HG02884 (cell line): ENCODE results near the gene CLMN.

Source experiments
- ATAC-seq: cut with Tn5 transposase; IDR thresholded peaks from one replicate; pipeline ENCODE4 v1.9.1; 2021; ENCODE audit warnings: mild to moderate bottlenecking, moderate library complexity; ENCODE audit not compliant: unreplicated experiment

Gene CLMN

DNA sequence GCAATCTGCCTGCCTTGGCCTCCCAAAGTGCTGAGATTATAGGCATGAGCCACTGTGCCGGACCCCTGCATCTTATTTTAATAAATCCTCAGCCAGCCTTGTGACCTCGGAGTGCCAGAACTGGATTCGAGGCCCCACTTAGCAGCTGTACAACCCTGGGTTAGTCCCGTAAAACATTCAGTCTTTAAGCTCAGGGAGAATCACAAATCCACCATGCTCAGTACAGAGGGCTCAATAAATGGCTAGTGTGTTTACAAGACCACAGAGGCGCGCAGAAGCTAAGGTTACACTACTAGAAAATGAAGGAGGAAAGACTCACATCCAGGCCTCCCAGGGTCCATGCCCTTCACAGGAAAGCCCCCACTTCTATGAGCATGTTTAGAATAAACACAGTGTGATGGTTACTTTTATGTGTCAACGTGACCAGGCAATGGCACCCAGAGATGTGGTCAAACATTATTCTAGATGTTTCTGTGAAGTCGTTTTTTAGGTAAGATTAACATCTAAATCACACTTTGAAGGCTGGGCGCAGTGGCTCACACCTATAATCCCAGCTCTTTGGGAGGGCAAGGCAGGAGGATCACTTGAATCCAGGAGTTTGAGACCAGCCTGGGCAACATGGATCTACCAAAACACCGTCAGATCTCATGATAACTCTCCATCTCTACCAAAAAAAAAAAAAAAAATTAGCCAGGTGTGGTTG, 55.3 kb downstream of the CLMN start:
- no peak for ATAC-seq

- ATAC-seq, result no peak
Observed at GRCh38 chr14:95263527-95264231, 56.0 kb downstream of the CLMN start.

DNA sequence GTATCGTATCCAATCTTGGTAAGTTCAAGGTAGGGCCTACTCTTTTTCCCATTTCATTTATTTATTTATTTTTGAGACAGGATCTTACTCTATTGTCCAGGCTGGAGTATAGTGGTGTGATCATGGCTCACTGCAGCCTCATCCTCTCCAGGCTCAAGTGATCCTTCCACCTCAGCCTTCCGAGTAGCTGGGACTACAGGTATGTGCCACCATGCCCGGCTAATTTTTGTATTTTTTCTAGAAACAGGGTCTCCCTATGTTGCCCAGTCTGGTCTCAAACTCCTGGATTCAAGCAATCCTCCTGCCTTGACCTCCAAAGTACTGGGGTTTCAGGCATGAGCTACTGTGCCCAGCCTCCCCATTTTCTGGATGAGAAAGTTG, 57.2 kb downstream of the CLMN start:
- ATAC-seq, result no peak

GRCh38 chr14:95261616-95262510, 57.8 kb downstream of the CLMN start:
- ATAC-seq, result no peak

GRCh38 chr14:95260537-95261361, 59.0 kb downstream of the CLMN start:
- ATAC-seq, result no peak

DNA sequence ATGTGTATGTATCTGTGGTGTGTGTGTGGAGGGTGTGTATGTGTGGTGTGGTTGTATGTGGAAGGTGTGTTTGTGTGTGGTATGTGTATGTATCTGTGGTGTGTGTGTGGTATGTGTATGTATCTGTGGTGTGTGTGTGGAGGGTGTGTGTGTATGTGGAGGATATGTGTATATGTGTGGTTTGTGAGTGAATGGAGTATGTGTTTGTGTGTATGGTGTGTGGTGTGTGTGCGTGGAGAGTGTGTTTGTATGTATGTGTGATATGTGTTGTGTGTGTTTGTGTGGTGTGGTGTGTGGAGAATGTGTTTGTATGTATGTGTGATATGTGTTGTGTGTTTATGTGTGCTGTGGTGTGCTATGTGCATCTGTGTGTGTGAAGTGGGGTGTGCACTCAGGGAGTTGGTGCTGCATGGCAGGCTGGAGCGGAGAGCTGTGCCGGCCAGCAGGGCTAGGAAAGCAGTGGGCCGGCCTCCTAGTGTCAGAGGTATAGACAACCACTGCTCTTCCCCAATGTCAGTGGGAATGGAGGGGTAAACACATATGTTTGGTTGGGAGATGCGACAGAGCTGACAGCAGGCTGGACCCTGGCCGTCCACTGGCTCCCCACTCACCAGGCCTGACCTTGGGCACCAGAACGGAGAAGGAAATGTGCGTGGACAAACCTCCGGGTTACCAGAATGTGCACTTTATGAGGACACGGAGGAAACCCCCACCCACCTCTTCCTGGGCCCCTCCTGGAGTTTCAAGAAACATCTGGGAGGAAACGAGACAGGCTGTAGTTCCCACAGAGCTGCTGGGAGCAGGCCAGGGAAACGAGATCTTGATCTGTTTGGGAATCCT, 60.7 kb downstream of the CLMN start:
- no peak for ATAC-seq

DNA sequence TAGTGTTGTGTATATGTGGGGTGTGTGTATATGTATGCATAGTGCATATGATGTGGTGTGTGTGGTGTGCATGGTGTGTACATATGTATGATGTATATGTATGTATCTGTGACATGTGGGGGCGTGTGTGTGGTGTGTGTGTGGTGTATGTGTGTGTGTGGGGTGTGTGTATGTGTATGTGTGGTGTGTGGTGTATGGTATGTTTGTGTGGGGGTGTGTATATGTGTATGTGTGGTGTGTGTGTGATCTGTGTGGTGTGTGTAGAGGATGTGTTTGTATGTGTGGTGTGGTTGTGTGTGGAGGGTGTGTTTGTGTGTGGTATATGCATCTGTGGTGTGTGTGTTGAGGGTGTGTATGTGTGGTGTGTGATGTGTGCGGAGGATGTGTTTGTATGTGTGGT, 61.6 kb downstream of the CLMN start:
- ATAC-seq, result no peak

- ATAC-seq, result no peak
Observed at GRCh38 chr14:95257521-95257920, 62.2 kb downstream of the CLMN start.

DNA sequence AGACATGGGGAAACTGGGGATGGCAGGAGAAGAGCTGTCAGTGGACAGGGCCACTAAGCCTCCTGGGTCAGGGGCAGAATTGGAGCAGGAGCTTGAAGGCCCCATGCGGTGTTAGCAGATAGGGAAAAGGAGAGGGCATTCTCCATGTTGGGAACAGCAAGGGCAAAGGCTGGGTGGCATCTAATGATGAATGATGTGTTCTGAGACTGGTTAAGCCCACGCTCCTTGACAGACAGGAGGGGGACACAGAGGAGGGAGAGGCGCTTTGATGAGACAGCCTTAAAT, 63.0 kb downstream of the CLMN start:
- ATAC-seq, result no peak

- ATAC-seq, result no peak
Observed at GRCh38 chr14:95256002-95256775, 63.5 kb downstream of the CLMN start.

- no peak for ATAC-seq
Observed at GRCh38 chr14:95255487-95255886, 64.2 kb downstream of the CLMN start.

DNA sequence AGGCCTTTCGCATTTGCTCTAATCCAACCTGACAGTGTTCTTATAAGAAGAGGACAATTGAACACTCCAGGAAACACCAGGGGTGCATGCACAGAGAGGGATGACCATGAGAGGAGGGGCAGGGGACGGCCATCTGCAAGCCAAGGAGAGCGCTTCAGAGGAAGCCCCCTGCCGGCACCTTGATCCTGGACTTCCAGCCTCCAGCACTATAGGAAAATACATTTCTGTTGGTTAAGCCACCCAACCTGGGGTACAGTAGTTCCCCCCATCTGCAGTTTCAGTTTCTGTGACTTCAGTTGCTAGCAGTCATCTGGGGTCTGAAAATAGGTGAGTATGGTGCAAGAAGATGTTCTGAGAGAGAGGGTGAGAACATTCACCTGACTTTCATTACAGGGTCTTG, 64.7 kb downstream of the CLMN start:
- no peak for ATAC-seq

DNA sequence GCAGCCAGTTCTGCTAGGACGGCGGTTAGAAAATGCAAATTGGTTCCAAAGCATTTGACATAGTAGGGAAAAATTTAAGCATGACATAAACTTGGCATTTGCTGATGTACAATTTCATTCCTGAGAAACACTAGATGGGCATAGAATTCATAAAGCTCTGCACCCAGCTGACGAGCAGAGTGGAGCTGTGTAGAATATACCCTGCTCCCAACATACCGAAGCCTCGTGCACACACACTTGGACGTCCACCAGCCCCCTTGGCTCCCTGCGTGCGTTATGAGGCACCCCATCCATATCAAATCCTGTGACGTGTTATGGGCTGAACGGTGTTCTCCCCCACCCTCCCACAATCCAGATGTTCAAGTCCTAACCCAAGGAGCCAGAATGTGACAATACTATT, 65.4 kb downstream of the CLMN start:
- no peak for ATAC-seq

GRCh38 chr14:95253039-95253630, 66.6 kb downstream of the CLMN start:
- no peak for ATAC-seq

DNA sequence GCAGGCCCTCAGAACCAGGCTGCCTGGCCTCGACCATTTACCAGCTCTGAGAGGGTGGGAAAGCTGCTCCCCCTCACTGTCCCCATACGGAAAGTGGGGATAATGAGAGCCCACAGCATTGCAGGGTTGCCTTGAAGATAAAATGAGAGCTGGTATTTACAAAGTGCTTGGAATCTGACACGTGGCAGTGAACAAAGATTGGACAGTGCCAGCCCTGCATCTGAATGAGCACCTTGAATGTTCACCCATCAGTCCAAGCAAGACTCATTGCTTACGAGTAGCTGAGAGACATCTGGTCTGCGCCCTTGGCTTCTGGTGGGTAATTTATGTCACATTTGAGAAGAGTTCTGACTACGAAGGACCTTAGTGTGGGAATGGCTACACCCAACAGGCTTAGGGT, 67.5 kb downstream of the CLMN start:
- no peak for ATAC-seq

- no peak for ATAC-seq
Observed at GRCh38 chr14:95250936-95251335, 68.8 kb downstream of the CLMN start.

GRCh38 chr14:95250140-95250769, 69.5 kb downstream of the CLMN start:
- no peak for ATAC-seq

DNA sequence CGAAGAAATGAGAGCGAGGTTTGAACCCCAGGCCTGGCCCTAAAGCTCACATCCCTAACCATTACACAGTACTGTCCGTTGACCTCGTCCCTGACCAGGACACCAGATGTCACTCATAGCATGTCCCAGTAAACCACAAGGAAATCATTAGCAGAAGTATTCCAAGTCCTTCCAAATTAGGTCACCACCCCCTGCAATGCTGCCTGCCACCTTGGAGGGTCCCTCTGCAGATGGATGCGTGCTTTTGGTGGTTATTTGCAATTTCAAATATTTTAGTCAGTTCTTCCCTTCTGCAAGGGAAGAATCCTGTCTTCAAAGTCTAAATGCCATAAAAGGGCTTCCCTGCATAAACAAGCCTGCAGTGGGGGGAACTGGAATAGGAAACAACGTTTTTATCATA, 71.3 kb downstream of the CLMN start:
- no peak for ATAC-seq

DNA sequence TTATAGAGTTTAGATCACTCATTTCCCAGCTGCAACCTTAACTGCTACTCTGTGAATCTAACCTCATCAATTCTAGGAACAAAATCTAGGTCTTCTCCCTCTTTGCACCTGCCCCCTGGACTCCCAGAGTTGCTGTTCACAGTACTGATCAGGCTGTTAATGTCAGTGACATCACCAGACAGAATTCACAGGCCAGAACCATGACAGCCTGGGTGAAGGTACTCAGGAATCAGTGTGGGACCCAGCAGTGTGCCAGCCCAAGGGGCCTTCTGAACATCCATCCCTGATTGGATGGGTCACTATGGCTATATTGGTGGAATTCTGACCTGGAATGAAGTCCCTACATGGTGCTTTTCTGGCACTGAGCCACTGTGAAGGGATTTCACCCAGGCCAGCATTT, 72.8 kb downstream of the CLMN start:
- no peak for ATAC-seq
